Spleen (tissue), 11 donors: ENCODE results near the gene ERICH2. TPM values are rescaled to one million over a fixed set of nuclear protein-coding genes. Genes with fewer than 3 reads are reported as not detected.
A peak's percentile ranks its signal among the peaks of the same experiment; 100 is the strongest.

Source experiments
- DNase-seq: peaks from one replicate; pipeline ENCODE4 v3.0.0-alpha.2; 2020
- H3K27ac ChIP-seq, 8 donors: fragments of 200-600 bp; sonication (generic) in 7 of 8; 1 replicate in 4 of 8; 2 replicates in 4 of 8; pipeline versions ENCODE4 v1.5.0 to v1.8.0; 2016 to 2021; ENCODE audit warnings: inconsistent platforms in 4 of 8, mild to moderate bottlenecking in 4 of 8, moderate library complexity in 1 of 8
- H3K27me3 ChIP-seq, 7 donors: fragments of 200-600 bp; sonication (generic) in 6 of 7; replicated peaks in 1 of 7; 1 replicate in 4 of 7; 2 replicates in 3 of 7; pipeline versions ENCODE4 v1.5.0 to v1.8.0; 2016 to 2021; ENCODE audit warnings: inconsistent platforms in 3 of 7, mild to moderate bottlenecking in 1 of 7
- H3K36me3 ChIP-seq, 6 donors: fragments of 200-600 bp; sonication (generic) in 5 of 6; 1 replicate in 4 of 6; 2 replicates in 2 of 6; pipeline versions ENCODE4 v1.5.0 to v1.8.0; 2016 to 2021; ENCODE audit warnings: inconsistent platforms in 2 of 6
- H3K4me1 ChIP-seq, 6 donors: fragments of 200-600 bp; sonication (generic) in 5 of 6; 1 replicate in 3 of 6; 2 replicates in 3 of 6; pipeline versions ENCODE4 v1.5.0 to v1.8.0; 2016 to 2021; ENCODE audit warnings: inconsistent platforms in 3 of 6
- H3K4me3 ChIP-seq, 8 donors: fragments of 200-600 bp; sonication (generic) in 7 of 8; 1 replicate in 4 of 8; 2 replicates in 4 of 8; pipeline versions ENCODE4 v1.5.0 to v1.8.0; 2016 to 2021; ENCODE audit warnings: inconsistent platforms in 4 of 8, mild to moderate bottlenecking in 4 of 8, moderate library complexity in 2 of 8
- H3K9me3 ChIP-seq, 8 donors: fragments of 200-600 bp; sonication (generic) in 7 of 8; 1 replicate in 4 of 8; 2 replicates in 4 of 8; pipeline versions ENCODE4 v1.5.0 to v1.8.0; 2016 to 2021; ENCODE audit warnings: inconsistent platforms in 4 of 8
- CTCF ChIP-seq, 11 experiments: fragments of 200-600 bp in 7 of 11; fragments of 450-650 bp in 4 of 11; sonication (generic) in 4 of 11; IDR thresholded peaks in 8 of 11; conservative IDR thresholded peaks in 3 of 11; 1 replicate in 7 of 11; 2 replicates in 4 of 11; pipeline versions ENCODE4 v1.4.0 to v1.8.0; 2016 to 2021; ENCODE audit warnings: antibody characterized with exemption in 11 of 11, inconsistent platforms in 4 of 11, mild to moderate bottlenecking in 1 of 11
- POLR2A ChIP-seq, 3 donors: fragments of 450-650 bp; IDR thresholded peaks; one replicate each; pipeline ENCODE4 v1.5.1; 2017; ENCODE audit warnings: antibody characterized with exemption in 3 of 3, mild to moderate bottlenecking in 1 of 3
- POLR2AphosphoS5 ChIP-seq, 3 donors: sonication (generic); formaldehyde crosslinking; IDR thresholded peaks; one replicate each; pipeline ENCODE4 v1.5.1; 2017; ENCODE audit warnings: antibody characterized with exemption in 3 of 3
- WGBS, 5 donors: extraction: QIAGEN DNeasy Blood & Tissue Kit in 3 of 5; methylation state at CpG; one replicate each; pipeline versions ENCODE4 v1.1.5 to v1.1.7; 2013 to 2018; 5-methylcytosine and 5-hydroxymethylcytosine counted together
- intact Hi-C: fragments of 100-400 bp; cut with DNase I; formaldehyde crosslinking; loops from one replicate; pipeline ENCODE4 v1.15.0; 2023; ENCODE audit warnings: low total_unique reads
- polyA plus RNA-seq, 3 donors: library from polyadenylated mRNA; stranded (reverse); fragments of 200-250 nt; gene quantifications; one replicate each; pipeline ENCODE4 v1.2.1, GENCODE V29; 2013
- total RNA-seq, 7 donors: library from RNA; depleted of rRNA in 3 of 7; stranded (reverse); fragments of >200 nt in 3 of 7; fragmentation: NEBNext Ultra II Directional in 4 of 7; extraction: Animal tissue kit (Norgen Biotek cat#: 25700) in 4 of 7; gene quantifications; one replicate each; pipeline versions ENCODE4 v1.1.0 to v1.2.1, GENCODE V29; 2016 to 2021
- donor health status: healthy with polysubstance abuse.
- donor health status: DM: no; HTN: no; CAD: no; lungs with moderate emphysema.
- donor health status: DM: no; HTN: no; CAD: no.
- donor health status: Bipolar disorder and iron deficiency.
- donor health status: healthy.
- donor health status: DM: no; HTN: no; CAD: no.
- donor health status: DM: yes; HTN: yes; CAD: no.

ERICH2 gene
- total and polyA plus RNA-seq, 10 donors: 0.14 TPM; not detected in 9

GRCh38 chr2:170820757-170821530, 50.8 kb downstream of the ERICH2 start:
- Histone ChIP-seq H3K27ac (no peak overlapping the region), H3K4me1 (peaks cover 57 to 81% (median 75%) of the 10 kb centered on the region in 6 donors), H3K4me3 (peak overlapping the region; percentile 1 to 67 (median 27)), H3K27me3 (peaks cover 26 to 100% (median 98%) of the 10 kb centered on the region in 7 donors), H3K9me3 (no peaks in the 10 kb centered on the region), H3K36me3 (no peaks in the 10 kb centered on the region)
- TF ChIP-seq CTCF (IDR thresholded peaks at IDR 0.05 in 8 of 11, conservative IDR thresholded peaks at IDR 0.05 in 3 of 11): no peak
- no peak for TF ChIP-seq POLR2A (IDR thresholded peaks at IDR 0.05)
- TF ChIP-seq POLR2AphosphoS5 (IDR thresholded peaks at IDR 0.05): no peak
- intact Hi-C loops: no loop called here
- 14 to 22% (median 19%) methylated on average over 18 of the region's 18 CpGs for WGBS, 5 donors
- DNase-seq: no peak

- H3K27me3 ChIP-seq: peaks cover 26 to 100% (median 91%) of the 10 kb centered on the region in 7 donors
- peak; percentile 72 for DNase-seq
- H3K36me3 ChIP-seq: no peaks in the 10 kb centered on the region
- TF ChIP-seq POLR2A (IDR thresholded peaks at IDR 0.05): no peak
- no peak for TF ChIP-seq CTCF (IDR thresholded peaks at IDR 0.05 in 8 of 11, conservative IDR thresholded peaks at IDR 0.05 in 3 of 11)
- no peak for TF ChIP-seq POLR2AphosphoS5 (IDR thresholded peaks at IDR 0.05)
- H3K27ac ChIP-seq: no peak overlapping the region
- H3K4me3 ChIP-seq: peak overlapping the region in 7 of 8 donors; percentile 1 to 67 (median 27)
- peaks cover 49 to 74% (median 68%) of the 10 kb centered on the region in 6 donors for H3K4me1 ChIP-seq
- intact Hi-C loops: no loop called here
- 9 to 15% (median 11%) methylated on average over 37 to 40 of the region's 40 CpGs for WGBS, 5 donors
- no peaks in the 10 kb centered on the region for H3K9me3 ChIP-seq
These were observed 51.5 kb downstream of the ERICH2 start for GRCh38 chr2:170821531-170822289.

GRCh38 chr2:170822290-170823087, 52.3 kb downstream of the ERICH2 start:
- peaks cover 41 to 66% (median 60%) of the 10 kb centered on the region in 6 donors for H3K4me1 ChIP-seq
- H3K4me3 ChIP-seq: peak overlapping the region in 7 of 8 donors; percentile 9 to 67 (median 27)
- no peak overlapping the region for H3K27ac ChIP-seq
- H3K36me3 ChIP-seq: no peaks in the 10 kb centered on the region
- TF ChIP-seq POLR2AphosphoS5 (IDR thresholded peaks at IDR 0.05) (no peak), CTCF (IDR thresholded peaks at IDR 0.05 in 8 of 11, conservative IDR thresholded peaks at IDR 0.05 in 3 of 11) (peak in 2 of 11 experiments; percentile 14 to 24), POLR2A (IDR thresholded peaks at IDR 0.05) (no peak)
- H3K27me3 ChIP-seq: peaks cover 26 to 100% (median 83%) of the 10 kb centered on the region in 7 donors
- WGBS, 5 donors: 7 to 14% (median 9%) methylated on average over 16 to 43 of the region's 43 CpGs
- DNase-seq: peak; percentile 76
- intact Hi-C loops: no loop called here
- no peaks in the 10 kb centered on the region for H3K9me3 ChIP-seq
